IPS-18a (cell line): ENCODE results near the gene WNT5A.

ENCODE experiments used
- H3K27ac ChIP-seq: one replicate; pipeline ENCODE4 v1.5.1; 2013; ENCODE audit warnings: low read length
- H3K27me3 ChIP-seq: one replicate; pipeline ENCODE4 v1.6.1; 2013; ENCODE audit warnings: mild to moderate bottlenecking, low read length; ENCODE audit not compliant: control insufficient read depth, insufficient read depth
- H3K36me3 ChIP-seq: one replicate; pipeline ENCODE4 v1.6.1; 2013; ENCODE audit warnings: low read depth, low read length; ENCODE audit not compliant: control insufficient read depth
- H3K4me1 ChIP-seq: one replicate; pipeline ENCODE4 v1.6.1; 2013; ENCODE audit warnings: low read depth, low read length; ENCODE audit not compliant: control insufficient read depth
- H3K4me3 ChIP-seq: one replicate; pipeline ENCODE4 v1.5.1; 2013; ENCODE audit warnings: low read length
- H3K9ac ChIP-seq: one replicate; pipeline ENCODE4 v1.6.1; 2013; ENCODE audit warnings: mild to moderate bottlenecking, low read length, moderate library complexity
- H3K9me3 ChIP-seq: one replicate; pipeline ENCODE4 v1.6.1; 2013; ENCODE audit warnings: low read depth, low read length; ENCODE audit not compliant: control insufficient read depth

The WNT5A gene

GRCh38 chr3:55486857-55487380, at the start of gene WNT5A:
TSS of gene WNT5A (minus strand) at chr3:55487306. CDS start at chr3:55486985, 321 bp downstream.
- Histone ChIP-seq H3K4me1 (peaks cover 21% of the 10 kb centered on the region), H3K4me3 (peak within 1 kb of the TSS; percentile 88), H3K27me3 (peaks cover 94% of the 10 kb centered on the region), H3K9me3 (no peaks in the 10 kb centered on the region), H3K36me3 (no peaks in the 10 kb centered on the region), H3K27ac (no peak within 1 kb of the TSS), H3K9ac (peak within 1 kb of the TSS; percentile 41)

- Histone ChIP-seq H3K9me3 (no peaks in the 10 kb centered on the region), H3K27me3 (no peaks in the 10 kb centered on the region), H3K4me1 (peaks cover 29% of the 10 kb centered on the region), H3K4me3 (no peak overlapping the region), H3K36me3 (no peaks in the 10 kb centered on the region), H3K9ac (no peak overlapping the region), H3K27ac (no peak overlapping the region)
Observed at GRCh38 chr3:55534876-55535275, 47.8 kb upstream of the WNT5A start.

GRCh38 chr3:55532806-55533205, 45.7 kb upstream of the WNT5A start:
- Histone ChIP-seq H3K27ac (no peak overlapping the region), H3K27me3 (no peaks in the 10 kb centered on the region), H3K4me1 (peaks cover 16% of the 10 kb centered on the region), H3K9ac (no peak overlapping the region), H3K36me3 (no peaks in the 10 kb centered on the region), H3K4me3 (no peak overlapping the region), H3K9me3 (no peaks in the 10 kb centered on the region)

GRCh38 chr3:55531321-55531720, 44.2 kb upstream of the WNT5A start:
- Histone ChIP-seq H3K4me3 (no peak overlapping the region), H3K27me3 (no peaks in the 10 kb centered on the region), H3K9me3 (no peaks in the 10 kb centered on the region), H3K9ac (no peak overlapping the region), H3K4me1 (peaks cover 10% of the 10 kb centered on the region), H3K27ac (no peak overlapping the region), H3K36me3 (no peaks in the 10 kb centered on the region)

GRCh38 chr3:55527361-55527760, 40.3 kb upstream of the WNT5A start:
- peaks cover 15% of the 10 kb centered on the region for H3K4me1 ChIP-seq

GRCh38 chr3:55526332-55527030, 39.4 kb upstream of the WNT5A start:
- no peak overlapping the region for H3K27ac ChIP-seq

More at GRCh38 chr3:55527361-55527760, 40.3 kb upstream of the WNT5A start:
- Histone ChIP-seq H3K9ac (no peak overlapping the region), H3K36me3 (no peaks in the 10 kb centered on the region), H3K27me3 (no peaks in the 10 kb centered on the region), H3K9me3 (no peaks in the 10 kb centered on the region), H3K4me3 (no peak overlapping the region), H3K27ac (no peak overlapping the region)

GRCh38 chr3:55525436-55525835, 38.3 kb upstream of the WNT5A start:
- no peaks in the 10 kb centered on the region for H3K36me3 ChIP-seq
- peaks cover 20% of the 10 kb centered on the region for H3K4me1 ChIP-seq
- no peaks in the 10 kb centered on the region for H3K9me3 ChIP-seq
- no peak overlapping the region for H3K27ac ChIP-seq
- no peak overlapping the region for H3K4me3 ChIP-seq
- H3K9ac ChIP-seq, result no peak overlapping the region
- no peaks in the 10 kb centered on the region for H3K27me3 ChIP-seq

More at GRCh38 chr3:55526332-55527030, 39.4 kb upstream of the WNT5A start:
- no peak overlapping the region for H3K4me3 ChIP-seq
- H3K9me3 ChIP-seq, result no peaks in the 10 kb centered on the region
- peaks cover 21% of the 10 kb centered on the region for H3K4me1 ChIP-seq
- H3K27me3 ChIP-seq, result no peaks in the 10 kb centered on the region
- no peaks in the 10 kb centered on the region for H3K36me3 ChIP-seq
- no peak overlapping the region for H3K9ac ChIP-seq

- Histone ChIP-seq H3K9me3 (no peaks in the 10 kb centered on the region), H3K9ac (no peak overlapping the region), H3K36me3 (no peaks in the 10 kb centered on the region), H3K4me3 (no peak overlapping the region), H3K27ac (no peak overlapping the region), H3K27me3 (no peaks in the 10 kb centered on the region), H3K4me1 (peaks cover 20% of the 10 kb centered on the region)
Observed at GRCh38 chr3:55524565-55525244, 37.6 kb upstream of the WNT5A start.

- Histone ChIP-seq H3K27ac (no peak overlapping the region), H3K9ac (no peak overlapping the region), H3K36me3 (no peaks in the 10 kb centered on the region)
Observed at GRCh38 chr3:55523471-55523870, 36.4 kb upstream of the WNT5A start.

GRCh38 chr3:55521738-55522421, 34.8 kb upstream of the WNT5A start:
- Histone ChIP-seq H3K9ac (peak overlapping the region; percentile 14), H3K9me3 (no peaks in the 10 kb centered on the region), H3K4me1 (peaks cover 20% of the 10 kb centered on the region), H3K36me3 (no peaks in the 10 kb centered on the region), H3K27ac (peak overlapping the region; percentile 21), H3K27me3 (no peaks in the 10 kb centered on the region), H3K4me3 (no peak overlapping the region)

More at GRCh38 chr3:55523471-55523870, 36.4 kb upstream of the WNT5A start:
- no peaks in the 10 kb centered on the region for H3K27me3 ChIP-seq
- H3K9me3 ChIP-seq, result no peaks in the 10 kb centered on the region
- peaks cover 20% of the 10 kb centered on the region for H3K4me1 ChIP-seq
- H3K4me3 ChIP-seq, result no peak overlapping the region

GRCh38 chr3:55521064-55521737, 34.1 kb upstream of the WNT5A start:
- Histone ChIP-seq H3K9me3 (no peaks in the 10 kb centered on the region), H3K4me1 (peaks cover 27% of the 10 kb centered on the region), H3K4me3 (no peak overlapping the region), H3K36me3 (no peaks in the 10 kb centered on the region), H3K27me3 (no peaks in the 10 kb centered on the region), H3K27ac (no peak overlapping the region), H3K9ac (no peak overlapping the region)
